ENCODE results near the gene ANK2.

Gene ANK2

DNA sequence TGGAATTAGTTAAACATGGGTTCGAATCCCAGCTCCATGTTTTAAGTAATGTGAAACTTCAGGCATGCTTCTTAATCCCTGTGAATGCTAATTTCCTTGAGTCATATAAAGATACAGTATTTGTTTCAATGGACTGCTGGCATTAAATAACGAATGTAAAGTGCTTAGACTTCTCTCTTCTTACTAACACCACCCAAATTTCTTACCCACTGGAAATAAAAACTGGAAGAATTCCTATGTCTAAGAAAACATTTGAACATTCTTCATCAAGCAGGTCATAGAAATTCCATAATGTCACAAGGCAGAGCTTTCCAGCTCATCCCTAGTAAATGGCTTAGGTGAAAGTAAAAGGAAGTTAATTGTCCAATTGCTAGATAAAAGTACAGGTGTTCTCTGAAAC lies 172.5 kb downstream of the ANK2 start:
- Histone ChIP-seq H3K79me2 (ENCODE audit: insufficient read depth, low read length) (no peaks in the 10 kb centered on the region), H3K4me1 (ENCODE audit: insufficient read depth, low read length) (no peaks in the 10 kb centered on the region), H3K36me3 (ENCODE audit: insufficient read depth, low read length) (no peaks in the 10 kb centered on the region), H3K9me3 (ENCODE audit: insufficient read depth, low read length, severe bottlenecking) (no peaks in the 10 kb centered on the region), H3K4me2 (ENCODE audit: insufficient read depth, low read length) (no peak overlapping the region), H4K20me1 (ENCODE audit: insufficient read depth, low read length) (no peaks in the 10 kb centered on the region), H2AFZ (ENCODE audit: low read depth, low read length) (no peak overlapping the region), H3K4me3 (ENCODE audit: low read depth in 1 of 2, low read length in 2 of 2) (no peak overlapping the region), H3K9ac (ENCODE audit: low read depth, low read length) (no peak overlapping the region), H3K27me3 (ENCODE audit: insufficient read depth, low read length, poor library complexity) (no peaks in the 10 kb centered on the region), H3K27ac (ENCODE audit: low read length) (no peak overlapping the region)
- DNase-seq = no peak
- ATAC-seq (ENCODE audit: insufficient read depth, low read depth) = no peak
- no peak for TF ChIP-seq EZH2 (IDR thresholded peaks at IDR 0.05; ENCODE audit: borderline replicate concordance, low read depth, low read length, severe bottlenecking)
- TF ChIP-seq, protein P1, sequence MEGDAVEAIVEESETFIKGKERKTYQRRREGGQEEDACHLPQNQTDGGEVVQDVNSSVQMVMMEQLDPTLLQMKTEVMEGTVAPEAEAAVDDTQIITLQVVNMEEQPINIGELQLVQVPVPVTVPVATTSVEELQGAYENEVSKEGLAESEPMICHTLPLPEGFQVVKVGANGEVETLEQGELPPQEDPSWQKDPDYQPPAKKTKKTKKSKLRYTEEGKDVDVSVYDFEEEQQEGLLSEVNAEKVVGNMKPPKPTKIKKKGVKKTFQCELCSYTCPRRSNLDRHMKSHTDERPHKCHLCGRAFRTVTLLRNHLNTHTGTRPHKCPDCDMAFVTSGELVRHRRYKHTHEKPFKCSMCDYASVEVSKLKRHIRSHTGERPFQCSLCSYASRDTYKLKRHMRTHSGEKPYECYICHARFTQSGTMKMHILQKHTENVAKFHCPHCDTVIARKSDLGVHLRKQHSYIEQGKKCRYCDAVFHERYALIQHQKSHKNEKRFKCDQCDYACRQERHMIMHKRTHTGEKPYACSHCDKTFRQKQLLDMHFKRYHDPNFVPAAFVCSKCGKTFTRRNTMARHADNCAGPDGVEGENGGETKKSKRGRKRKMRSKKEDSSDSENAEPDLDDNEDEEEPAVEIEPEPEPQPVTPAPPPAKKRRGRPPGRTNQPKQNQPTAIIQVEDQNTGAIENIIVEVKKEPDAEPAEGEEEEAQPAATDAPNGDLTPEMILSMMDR (IDR thresholded peaks at IDR 0.05; ENCODE audit: borderline replicate concordance, extremely low read depth, low read length, poor library complexity, severe bottlenecking) = no peak

DNA sequence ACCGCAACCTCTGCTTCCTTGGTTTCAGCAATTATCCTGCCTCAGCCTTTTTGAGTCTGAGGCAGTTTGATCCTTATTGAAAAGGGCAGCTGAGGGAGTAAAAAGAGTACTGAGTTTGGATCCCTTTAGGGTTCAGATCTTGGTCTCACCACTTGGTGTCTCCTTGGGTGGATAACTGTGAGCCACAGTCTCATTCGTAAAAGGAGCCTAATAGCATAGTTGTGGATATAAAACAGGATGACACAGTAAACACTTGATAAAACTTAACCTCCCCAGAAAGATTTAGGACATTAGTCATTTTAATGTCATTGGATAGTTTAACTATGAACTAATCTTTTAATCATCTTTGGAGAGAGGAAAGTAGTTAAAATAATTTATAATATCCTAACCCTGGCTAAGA lies 173.0 kb downstream of the ANK2 start:
- Histone ChIP-seq H3K9ac (ENCODE audit: low read depth, low read length) (no peak overlapping the region), H3K4me3 (ENCODE audit: low read depth in 1 of 2, low read length in 2 of 2) (no peak overlapping the region), H3K79me2 (ENCODE audit: insufficient read depth, low read length) (no peaks in the 10 kb centered on the region), H3K4me2 (ENCODE audit: insufficient read depth, low read length) (no peak overlapping the region), H4K20me1 (ENCODE audit: insufficient read depth, low read length) (no peaks in the 10 kb centered on the region), H3K27ac (ENCODE audit: low read length) (no peak overlapping the region), H3K4me1 (ENCODE audit: insufficient read depth, low read length) (no peaks in the 10 kb centered on the region), H3K27me3 (ENCODE audit: insufficient read depth, low read length, poor library complexity) (no peaks in the 10 kb centered on the region), H2AFZ (ENCODE audit: low read depth, low read length) (no peak overlapping the region), H3K36me3 (ENCODE audit: insufficient read depth, low read length) (no peaks in the 10 kb centered on the region), H3K9me3 (ENCODE audit: insufficient read depth, low read length, severe bottlenecking) (no peaks in the 10 kb centered on the region)
- no peak for DNase-seq
- TF ChIP-seq, protein P1 (IDR thresholded peaks at IDR 0.05; ENCODE audit: borderline replicate concordance, extremely low read depth, low read length, poor library complexity, severe bottlenecking) = no peak
- ATAC-seq (ENCODE audit: insufficient read depth, low read depth) = no peak

DNA sequence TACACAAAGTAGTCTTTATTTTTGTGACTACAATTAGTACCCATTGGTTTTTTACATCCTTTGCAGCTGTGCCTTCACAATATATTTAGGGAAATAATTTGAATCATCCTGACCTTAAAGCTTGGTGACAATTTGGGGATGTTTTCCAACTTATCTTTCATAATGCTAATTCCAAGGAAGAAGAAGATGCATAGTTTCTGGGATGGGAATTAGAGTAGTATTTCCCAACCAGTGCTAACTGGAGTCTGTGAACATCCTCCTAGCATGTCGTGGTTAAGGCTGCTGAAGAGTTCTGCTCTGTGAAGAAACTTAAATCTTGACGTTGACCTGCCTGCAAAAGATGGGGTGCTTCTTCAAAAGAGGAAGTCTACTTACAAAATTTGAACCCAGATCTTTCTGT lies 173.5 kb downstream of the ANK2 start:
- Histone ChIP-seq H3K36me3 (ENCODE audit: insufficient read depth, low read length) (no peaks in the 10 kb centered on the region), H3K27me3 (ENCODE audit: insufficient read depth, low read length, poor library complexity) (no peaks in the 10 kb centered on the region), H3K4me2 (ENCODE audit: insufficient read depth, low read length) (no peak overlapping the region), H4K20me1 (ENCODE audit: insufficient read depth, low read length) (no peaks in the 10 kb centered on the region), H2AFZ (ENCODE audit: low read depth, low read length) (no peak overlapping the region), H3K9ac (ENCODE audit: low read depth, low read length) (no peak overlapping the region), H3K79me2 (ENCODE audit: insufficient read depth, low read length) (no peaks in the 10 kb centered on the region), H3K9me3 (ENCODE audit: insufficient read depth, low read length, severe bottlenecking) (no peaks in the 10 kb centered on the region), H3K4me3 (ENCODE audit: low read depth in 1 of 2, low read length in 2 of 2) (no peak overlapping the region), H3K4me1 (ENCODE audit: insufficient read depth, low read length) (no peaks in the 10 kb centered on the region), H3K27ac (ENCODE audit: low read length) (no peak overlapping the region)
- no peak for ATAC-seq (ENCODE audit: insufficient read depth, low read depth)
- no peak for DNase-seq
- TF ChIP-seq, protein P1 (IDR thresholded peaks at IDR 0.05; ENCODE audit: borderline replicate concordance, extremely low read depth, low read length, poor library complexity, severe bottlenecking) = no peak

DNA sequence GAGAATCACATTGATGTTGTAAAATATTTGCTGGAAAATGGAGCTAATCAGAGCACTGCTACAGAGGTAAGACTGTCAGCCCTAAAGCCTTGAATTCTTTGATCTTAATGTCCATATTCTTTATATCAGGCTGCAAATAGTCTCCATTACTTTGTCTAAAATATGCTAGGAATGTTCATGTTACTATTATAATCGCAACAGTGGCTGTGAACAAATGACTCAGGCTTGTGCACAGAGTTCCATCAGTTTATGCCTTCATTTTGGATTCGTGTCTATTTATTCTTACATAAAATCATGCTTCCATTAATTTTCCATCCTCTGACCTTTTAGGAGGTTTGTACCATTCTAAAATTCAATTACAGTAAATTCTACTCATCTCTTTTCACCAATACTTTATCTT lies 182.7 kb downstream of the ANK2 start:
- no peaks in the 10 kb centered on the region for H3K36me3 ChIP-seq (ENCODE audit: insufficient read depth, low read length)
- no peaks in the 10 kb centered on the region for H3K27me3 ChIP-seq (ENCODE audit: insufficient read depth, low read length, poor library complexity)
- no peak overlapping the region for H3K9ac ChIP-seq (ENCODE audit: low read depth, low read length)
- H3K79me2 ChIP-seq (ENCODE audit: insufficient read depth, low read length) = no peaks in the 10 kb centered on the region
- TF ChIP-seq EZH2 (IDR thresholded peaks at IDR 0.05; ENCODE audit: borderline replicate concordance, low read depth, low read length, severe bottlenecking) = no peak
- TF ChIP-seq, protein P1 (IDR thresholded peaks at IDR 0.05; ENCODE audit: borderline replicate concordance, extremely low read depth, low read length, poor library complexity, severe bottlenecking) = no peak
- no peak for DNase-seq
- H3K4me3 ChIP-seq (ENCODE audit: low read depth in 1 of 2, low read length in 2 of 2) = no peak overlapping the region
- ATAC-seq (ENCODE audit: insufficient read depth, low read depth) = no peak
- H3K9me3 ChIP-seq (ENCODE audit: insufficient read depth, low read length, severe bottlenecking) = no peaks in the 10 kb centered on the region
- H4K20me1 ChIP-seq (ENCODE audit: insufficient read depth, low read length) = no peaks in the 10 kb centered on the region
- no peak overlapping the region for H3K27ac ChIP-seq (ENCODE audit: low read length)
- H3K4me2 ChIP-seq (ENCODE audit: insufficient read depth, low read length) = no peak overlapping the region
- no peak overlapping the region for H2AFZ ChIP-seq (ENCODE audit: low read depth, low read length)
- no peaks in the 10 kb centered on the region for H3K4me1 ChIP-seq (ENCODE audit: insufficient read depth, low read length)
